IPS DF 4.7 (cell line): Measurements from ENCODE around the gene SIL1.

Source experiments
- DNase-seq: peaks from one replicate; pipeline ENCODE4 v3.0.0-alpha.2; 2013; ENCODE audit warnings: low spot score; ENCODE audit errors: extremely low read depth

The SIL1 gene

DNA sequence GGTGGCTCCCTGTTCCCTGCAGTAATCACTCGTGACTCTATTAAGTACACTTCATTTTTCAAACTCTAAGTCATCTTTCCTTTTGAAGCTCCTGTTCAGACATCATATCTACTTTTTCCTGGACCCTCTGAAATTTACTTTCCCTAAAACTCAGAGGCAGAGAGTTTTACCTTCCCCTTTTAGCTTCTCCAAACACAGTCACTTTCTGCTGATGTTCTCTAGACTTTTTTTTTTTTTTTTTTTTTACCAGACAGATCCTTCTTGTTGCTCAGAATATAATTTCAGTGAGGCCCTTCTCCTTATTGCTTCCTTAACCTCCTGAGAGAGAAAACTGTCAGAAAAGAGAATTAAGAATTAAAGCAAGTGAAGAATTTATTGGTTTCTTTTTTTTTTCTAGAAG, 236.4 kb downstream of the SIL1 start:
- DNase-seq: no peak

DNA sequence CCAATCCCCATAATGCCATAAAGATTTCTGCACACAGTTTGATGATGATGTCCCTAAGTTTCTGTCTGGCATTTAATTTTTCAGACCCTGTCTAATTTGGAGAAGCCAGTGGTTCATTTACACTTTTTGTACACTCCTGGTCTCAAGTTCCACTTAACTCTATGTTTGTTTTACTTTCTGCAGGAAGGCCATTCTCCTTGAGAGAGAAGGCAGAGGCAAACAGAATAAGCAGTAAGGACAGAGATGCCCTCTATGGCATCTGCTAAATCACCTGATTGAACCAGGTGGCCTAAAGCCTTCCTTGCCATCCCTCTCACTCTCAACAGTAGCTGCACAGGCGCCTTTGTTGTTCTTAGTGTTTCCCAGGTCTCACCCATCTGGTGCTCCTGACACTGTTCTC, 236.9 kb downstream of the SIL1 start:
- no peak for DNase-seq

DNA sequence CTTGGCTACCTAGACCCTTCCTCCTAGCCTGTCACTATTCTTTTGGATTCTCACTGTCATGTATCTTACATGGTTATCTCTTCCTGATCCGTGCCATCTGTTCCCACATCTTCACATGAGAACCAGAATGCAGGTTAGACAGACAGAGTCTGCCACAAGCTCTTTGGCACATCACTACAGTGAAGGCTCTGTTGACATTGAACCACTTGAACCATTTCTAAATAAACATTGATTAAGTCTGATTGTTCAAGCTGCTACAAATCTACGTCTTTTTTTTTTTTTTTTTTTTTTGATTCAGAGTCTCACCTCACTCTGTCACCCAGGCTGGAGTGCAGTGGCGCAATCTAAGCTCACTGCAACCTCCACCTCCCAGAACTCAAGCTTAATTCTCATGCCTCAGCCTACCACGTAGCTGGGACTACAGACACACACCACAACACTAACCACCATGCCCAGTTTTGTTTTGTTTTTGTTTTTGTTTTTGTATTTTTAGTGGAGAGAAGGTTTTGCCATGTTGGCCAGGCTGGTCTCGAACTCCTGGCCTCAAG, 237.9 kb downstream of the SIL1 start:
- no peak for DNase-seq

DNA sequence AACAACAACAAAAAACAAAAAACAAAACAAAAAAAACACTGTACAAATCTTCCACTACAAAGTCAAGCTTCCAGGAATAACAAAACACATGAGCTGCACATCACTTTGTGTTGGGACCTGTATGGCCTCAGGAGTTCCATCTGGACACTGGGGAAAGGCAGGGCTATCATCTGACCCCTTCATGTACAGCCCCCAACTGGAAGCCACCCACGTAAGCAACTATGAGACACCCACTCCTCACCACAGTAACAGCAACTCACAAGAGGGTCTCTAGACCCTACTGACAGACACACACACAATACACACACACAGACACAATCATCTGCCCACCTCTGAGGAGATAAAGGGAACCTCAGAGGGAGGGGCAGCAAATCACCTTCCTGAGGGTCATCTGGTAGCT, 241.4 kb downstream of the SIL1 start:
- no peak for DNase-seq

DNA sequence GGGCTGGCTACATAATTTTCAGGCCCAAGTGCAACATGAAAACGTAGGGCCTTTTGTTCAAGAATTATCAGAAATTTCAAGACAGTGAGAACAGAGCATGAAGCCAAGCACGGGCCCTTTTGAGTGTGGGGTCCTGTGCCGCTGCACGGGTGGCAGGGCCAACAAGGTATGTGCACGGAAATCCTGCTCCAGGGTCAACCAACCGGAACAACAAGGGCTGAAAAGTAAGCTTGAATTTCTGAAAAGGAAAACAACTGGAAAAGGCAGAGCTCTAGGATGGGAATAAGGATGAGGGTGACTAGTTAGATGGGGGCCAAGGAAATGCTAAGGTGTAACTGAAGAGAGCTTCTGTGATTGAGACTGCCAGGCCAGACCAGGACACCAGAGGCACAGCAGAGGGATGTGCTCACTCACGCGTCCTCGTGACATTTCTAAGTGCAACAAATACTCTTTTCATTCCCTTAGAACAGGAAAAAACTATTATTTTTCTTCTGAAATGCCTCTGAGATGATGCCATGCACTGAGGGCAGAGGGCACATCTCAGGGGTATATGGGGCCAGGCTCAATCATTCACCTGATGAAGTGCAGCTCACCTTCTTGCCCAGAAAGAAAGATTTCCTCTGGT, 242.4 kb downstream of the SIL1 start:
- DNase-seq: no peak

DNA sequence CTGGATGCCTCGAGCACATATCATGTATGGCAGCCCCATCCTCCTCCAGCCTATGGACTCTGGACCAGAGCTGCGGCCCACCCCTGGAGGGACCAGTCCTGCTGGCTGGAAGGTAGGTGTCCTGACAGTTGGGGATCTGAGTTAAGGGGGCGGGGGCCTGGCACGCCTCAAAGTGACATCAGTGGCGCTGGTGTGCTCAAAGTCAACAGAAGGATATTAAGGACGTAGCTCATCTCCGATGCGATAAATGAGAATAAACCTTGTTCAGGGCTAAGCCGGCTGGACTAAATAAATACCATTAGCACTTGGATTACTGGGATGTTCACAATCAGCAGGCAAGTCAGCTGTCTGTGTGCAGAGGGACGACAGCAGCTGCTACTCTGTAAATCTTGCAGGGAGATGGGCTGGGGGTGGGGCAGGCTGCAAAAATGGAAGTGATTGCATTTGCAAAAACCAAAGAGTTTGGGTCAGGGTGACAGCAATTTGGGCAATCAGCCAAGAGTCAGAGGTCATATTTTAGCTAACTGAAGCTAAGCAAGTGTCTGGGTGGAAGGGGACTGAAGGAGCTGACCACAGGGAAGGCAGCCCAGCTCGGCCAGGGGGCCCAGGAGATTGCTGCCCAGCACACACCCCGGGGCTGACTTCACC, 243.0 kb downstream of the SIL1 start:
- no peak for DNase-seq

DNA sequence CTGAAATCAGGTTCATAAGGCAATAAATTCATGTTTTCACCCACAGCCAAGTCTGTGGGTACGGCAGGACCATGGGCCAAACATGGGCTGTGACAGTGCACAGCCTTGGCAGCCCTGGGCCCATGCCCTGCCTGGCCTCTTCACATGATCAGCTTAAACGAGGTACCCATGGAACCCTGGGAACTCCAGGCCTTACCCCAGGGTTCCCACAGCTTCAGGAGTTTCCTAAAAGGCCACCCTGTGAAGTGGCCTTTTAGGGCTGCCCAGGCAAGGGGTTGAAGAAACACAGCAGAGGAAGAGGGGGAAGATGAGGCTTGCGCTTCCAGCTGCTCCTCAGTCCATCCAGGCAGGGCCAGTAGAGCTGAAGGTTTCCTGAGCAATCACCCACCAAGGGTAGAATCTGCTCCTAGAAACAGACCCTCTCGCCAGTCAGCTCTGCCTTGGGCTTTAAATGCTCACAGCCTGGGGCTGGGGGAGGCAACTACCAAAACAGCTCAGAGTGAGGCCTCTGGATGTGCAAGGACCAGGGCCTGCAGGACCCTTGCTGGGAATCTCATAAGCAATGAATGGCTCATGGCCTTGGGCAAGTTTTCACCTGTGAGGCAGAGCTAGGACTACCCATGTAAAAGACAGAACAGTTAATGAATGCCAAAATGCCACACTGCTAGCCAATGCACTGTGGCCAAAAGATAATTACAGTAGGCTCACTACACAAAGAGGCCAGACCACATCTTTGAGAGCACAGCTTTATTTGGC, 243.7 kb downstream of the SIL1 start:
- no peak for DNase-seq

DNA sequence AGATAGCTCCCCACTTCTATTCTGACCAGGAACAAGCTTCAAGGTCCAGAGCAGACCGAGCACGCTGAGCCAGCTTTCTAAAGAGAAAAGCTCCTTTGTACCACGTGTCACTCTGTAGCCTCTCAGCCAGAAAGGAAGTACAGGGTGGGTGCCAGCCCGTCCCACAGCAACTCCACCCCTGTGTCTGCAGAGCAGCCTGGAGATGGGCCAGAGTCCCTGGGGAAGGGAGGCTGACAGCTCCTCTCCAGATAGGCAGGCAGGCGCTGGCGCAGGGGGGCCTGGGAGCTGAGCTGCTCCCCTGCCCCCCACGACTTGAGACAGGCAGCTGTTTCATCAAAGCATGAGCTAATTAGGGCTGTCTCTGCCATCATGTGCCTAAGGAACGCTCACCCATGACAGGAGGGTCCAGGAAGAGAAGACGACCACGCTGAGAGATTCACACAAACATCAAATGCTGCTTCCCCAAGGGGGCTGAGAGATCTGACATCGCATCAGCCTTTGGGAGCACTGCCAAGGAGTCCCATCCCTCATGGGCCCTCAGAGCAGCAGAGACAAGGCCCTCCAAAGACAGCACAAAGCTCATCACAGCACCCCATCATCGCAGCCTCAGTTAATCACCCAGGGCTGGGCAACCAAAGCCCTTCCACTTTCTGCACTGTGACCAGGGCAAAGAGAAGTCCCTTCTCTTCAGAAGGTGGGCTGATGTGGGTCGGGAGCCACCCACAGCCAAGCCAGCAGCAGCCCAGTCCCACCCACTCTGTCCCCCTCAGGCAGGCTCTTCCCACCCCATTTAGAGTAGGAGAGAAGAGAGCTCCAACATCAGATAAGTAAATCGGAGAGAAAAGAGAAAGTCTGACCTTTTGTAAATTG, 244.5 kb downstream of the SIL1 start:
- DNase-seq: no peak

DNA sequence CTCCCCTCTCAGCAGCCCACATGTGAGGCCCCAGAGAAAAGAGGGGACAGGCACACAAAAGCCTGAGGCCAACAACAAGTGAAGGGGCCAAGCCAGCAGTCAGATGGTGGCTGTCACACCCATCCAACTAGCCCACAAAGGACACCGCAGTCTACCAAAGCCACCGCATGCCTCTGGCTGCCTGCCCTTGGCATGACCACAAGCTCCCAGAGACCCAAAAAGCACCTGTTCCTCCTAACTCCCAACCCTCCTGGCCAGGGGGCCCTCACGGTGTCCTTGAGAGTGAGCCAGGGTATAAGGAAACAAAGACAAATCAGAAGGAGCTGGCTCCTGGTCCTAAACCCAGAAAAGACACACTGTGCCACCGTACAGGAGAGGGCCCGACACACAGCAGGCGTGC, 245.2 kb downstream of the SIL1 start:
- DNase-seq: no peak

DNA sequence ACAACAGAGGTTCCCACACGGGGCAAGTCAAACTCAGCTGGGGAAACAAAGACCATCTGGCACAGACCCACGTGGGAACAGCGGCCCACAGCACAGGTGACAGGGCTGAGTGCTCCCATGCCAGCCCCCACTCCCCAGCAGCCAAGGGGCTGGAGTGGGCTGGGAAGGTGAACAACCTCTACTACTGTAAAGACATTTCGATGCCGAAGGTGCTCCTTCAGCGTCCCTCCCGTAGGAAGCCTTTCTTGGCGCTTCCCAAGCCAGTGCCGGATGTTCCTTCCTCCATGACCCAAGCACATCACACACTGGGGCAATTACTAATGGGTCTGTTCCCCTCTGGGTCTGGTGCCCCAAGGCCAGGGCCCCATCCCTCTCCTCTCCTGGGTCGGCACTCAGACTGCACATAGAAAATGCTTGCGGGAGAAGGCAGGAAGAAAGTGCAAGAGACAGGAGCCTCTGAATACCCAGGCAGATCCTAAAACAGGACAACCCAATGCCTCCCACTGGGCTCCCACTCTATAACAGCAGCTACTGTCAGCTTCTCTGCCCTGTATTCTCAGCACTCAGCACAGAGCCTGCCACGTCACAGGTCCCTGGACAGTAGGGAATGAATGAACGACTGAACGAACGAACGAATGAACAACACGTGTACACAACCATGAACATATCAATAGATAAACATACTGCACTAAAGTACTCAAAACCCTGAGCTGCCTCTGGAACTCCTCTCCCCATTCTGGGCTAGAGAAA, 246.0 kb downstream of the SIL1 start:
- DNase-seq: no peak

DNA sequence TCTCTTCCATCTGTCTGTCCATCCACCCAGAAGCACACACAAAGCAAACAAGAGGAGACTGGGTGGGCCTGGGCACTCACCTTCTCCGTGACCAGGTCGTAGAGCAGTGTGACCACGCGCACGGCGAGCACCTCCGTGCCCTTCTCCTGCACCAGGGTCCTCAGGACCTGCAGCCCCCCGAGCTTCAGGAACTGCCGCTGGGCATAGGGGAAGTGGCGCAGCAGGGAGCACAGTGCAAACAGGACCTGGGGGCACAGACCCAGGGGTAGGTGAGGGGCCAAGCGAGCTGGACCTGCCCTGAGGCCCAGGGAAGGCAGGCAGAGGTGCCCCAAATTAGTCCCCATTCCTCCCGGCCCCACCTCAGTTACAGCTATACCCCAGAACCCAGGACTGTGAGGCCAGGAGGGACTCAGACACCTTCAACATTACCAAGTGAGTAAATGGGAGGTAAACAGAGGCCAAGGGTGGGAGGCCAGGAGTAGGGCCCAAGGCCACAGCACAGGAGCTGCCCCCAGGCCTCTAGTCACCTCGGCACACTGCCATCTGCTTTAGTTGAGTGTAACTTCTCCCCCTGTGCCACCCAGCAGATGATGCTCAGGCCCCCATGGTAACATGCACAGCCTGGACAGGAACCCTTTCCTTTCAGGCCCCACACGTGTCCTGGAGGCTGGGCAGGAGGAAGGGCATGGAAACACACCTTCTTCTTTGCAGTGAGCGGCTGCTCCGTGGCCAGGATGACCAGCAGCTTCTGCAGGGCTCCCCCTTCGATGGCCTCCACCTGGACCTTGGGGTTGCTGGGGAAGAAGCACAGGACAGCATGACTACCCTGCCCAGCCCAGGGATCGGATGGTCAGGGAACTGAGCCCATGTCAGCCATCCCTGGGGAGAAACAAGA, 246.8 kb downstream of the SIL1 start:
- DNase-seq: no peak

DNA sequence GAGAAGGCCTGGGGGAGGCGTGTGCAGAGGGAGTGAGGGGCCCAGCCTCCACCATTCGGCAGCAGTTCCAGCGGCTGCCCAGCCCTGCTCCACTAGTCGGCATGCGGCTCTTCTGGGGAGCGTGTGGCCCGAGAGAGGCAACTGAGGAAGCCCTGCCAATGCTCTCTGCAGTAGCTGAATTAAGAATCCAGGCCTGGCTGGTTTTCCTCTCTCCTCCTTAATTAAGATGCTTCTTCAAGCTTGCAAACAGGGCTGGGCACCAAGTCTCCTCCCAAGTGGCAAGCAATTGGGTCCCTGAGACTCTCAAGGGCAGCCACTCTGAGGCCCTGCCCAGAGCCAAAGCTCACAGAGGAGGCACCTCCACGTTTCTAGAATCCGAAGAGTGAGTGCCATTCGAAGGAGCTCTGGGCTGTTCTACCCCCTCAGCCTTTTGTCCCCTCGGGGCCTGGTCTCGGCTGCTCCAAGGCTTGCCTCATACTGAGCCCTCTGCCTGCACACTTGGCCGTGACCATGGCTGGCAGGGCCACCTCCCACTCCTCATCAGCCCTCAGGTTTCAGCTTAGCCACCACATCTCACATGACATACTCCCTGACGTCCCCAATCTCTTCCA, 247.6 kb downstream of the SIL1 start:
- no peak for DNase-seq

DNA sequence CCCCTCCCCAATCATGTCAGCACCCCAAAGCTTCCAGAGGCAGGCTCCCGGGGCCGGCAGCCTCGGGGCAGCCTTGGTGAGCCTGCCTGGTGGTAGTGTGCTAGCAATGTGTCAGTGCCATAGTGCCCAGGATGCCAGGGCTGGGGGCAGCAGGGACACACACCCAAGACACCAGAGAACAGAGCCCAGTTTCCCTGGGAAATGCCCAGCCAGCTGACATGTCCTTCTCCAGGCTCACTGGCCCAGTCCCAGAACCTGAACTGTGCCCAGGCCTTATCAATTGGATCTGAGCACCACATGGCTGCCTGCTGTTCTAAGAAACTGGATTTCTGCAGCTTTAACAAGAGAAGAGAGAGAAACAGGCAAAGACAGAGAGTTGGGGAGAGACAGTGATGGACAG, 248.2 kb downstream of the SIL1 start:
- DNase-seq: no peak

DNA sequence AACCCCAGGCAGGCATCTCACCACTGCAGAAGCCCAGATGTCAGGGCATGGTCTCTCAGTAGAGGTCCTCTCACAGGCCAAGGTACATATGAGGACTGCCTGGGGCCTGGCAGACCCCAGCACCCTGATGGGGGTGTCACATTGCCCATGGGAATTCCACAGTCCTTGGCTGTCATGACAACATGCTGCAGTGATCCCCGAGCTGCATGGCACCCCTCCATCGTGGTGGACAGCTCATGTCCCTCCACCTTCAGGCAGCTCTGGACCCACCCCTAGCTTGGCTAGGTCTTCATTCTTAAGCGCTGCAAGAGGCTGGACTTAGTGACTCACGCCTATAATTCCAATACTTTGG, 249.0 kb downstream of the SIL1 start:
- DNase-seq: no peak

DNA sequence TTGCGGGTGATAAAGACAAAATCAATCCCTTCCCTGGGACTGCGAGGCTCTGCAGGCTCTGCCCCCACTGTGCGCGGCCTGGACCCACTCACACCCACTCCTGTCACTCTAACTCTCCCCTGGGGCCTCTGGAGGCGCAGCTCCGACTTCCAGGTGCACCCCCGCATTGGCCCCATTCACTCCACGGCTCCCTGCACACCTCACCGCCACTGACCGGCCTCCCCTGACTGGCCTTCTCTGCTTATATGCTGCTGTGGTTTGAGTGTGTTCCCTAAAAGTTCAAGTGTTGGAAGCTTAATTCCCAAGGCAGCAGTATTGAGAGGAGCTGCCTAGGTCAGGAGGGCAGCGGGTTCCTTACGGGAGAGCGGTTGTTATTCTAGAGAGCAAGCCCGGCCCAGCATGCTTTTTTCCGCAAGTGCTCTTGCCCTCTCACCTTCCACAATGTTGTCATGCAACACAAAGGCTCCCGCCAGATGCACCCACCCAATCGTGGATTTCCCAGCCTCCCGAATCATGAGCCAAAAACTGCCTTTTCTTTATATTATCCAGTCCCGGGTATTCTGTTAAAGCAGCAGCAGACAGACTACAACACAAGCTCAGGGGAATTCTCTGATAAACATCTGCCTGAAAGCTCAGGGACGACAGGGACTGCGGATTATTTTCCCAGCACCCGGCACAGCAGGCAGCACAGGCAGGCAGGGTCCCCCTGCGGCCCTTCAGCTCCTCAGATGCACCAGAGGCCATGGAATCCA, 249.5 kb downstream of the SIL1 start:
- DNase-seq: no peak

DNA sequence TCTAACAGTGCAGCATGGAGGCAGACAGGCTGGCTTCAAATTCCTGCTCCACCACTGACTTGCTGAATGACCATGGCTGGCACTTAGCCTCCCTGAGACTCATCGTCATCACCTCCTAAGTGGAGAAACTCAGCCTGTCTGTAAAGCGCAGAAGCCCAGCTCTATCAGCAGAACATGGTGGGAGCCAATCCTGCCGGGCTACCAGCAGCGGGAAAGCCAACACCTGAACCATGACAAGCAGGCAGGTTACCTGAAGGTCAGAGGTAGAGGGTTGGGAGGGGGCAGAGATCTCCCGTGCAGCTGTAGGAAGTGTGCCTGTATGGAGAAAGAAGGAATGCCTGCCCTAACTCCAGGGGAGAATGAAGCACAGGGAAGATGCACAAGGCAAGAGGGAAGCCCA, 250.4 kb downstream of the SIL1 start:
- no peak for DNase-seq

DNA sequence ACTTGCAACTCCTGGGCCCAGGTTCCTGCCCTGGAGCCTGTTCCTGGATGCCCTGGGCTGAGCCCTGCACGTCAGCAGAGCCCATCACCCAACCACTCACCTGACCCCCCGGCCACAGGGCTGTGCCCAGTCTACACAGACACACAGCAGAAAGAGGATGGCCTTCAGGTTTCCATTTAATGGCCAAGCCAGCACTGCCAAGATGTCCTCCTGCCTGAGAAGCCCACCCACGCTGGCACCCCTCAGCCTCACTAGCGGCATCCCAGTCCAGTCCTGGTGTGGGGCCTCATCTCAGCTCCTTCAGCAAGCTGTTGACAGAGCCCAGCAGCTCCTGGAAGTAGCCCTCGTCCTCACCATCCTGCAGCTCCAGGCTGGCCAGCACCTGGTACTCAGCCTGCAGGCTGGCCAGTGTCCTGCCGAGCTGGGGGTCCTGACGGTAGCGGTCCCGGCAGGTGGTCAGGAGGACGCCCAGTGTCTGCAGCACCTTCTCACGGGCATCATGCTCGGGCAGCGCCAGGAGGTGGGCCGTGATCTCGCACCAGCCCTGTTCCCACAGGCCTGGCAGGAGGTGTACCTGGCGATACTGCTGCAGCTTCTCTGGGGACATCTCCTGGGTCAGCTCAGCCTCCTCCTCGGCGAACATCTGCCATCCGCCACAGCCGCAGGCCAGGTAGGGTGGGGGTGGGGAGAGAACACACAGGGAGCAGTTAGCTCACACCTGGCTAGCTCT, 251.2 kb downstream of the SIL1 start:
- no peak for DNase-seq

DNA sequence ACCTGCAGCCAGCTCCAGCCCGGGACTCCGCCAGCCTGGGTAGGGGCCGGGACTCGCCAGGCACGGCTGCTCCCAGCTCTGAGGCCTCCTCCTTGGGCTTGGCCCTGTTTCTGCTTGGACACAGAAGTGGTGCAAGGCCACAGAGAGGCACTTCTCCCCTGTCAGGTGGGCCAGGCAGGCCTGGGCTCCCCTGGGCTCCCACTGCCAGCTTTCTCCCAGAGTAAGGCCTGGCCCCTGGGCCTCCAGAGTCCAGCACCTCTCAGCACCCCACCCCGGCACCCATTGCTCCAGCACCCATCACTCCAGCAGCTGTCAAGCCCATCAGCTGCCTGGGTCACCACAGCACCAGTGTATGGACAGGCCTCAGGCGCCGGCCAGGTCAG, 251.9 kb downstream of the SIL1 start:
- no peak for DNase-seq
